ENCODE data around the gene NSF.
"Not testable (repeated sequence)": the region's sequence is repeated elsewhere in the genome, so short reads cannot be mapped to it uniquely, and the experiment has no call there.

- TF ChIP-seq CTCF (IDR thresholded peaks at IDR 0.05; ENCODE audit: extremely low read depth in 1 of 2, insufficient read depth in 1 of 2, low read depth in 1 of 2, low read length in 2 of 2); JUN (IDR thresholded peaks at IDR 0.05; ENCODE audit: borderline replicate concordance, insufficient read depth, insufficient read length, low read depth); MYC (IDR thresholded peaks at IDR 0.05; ENCODE audit: low read depth, low read length); FOS (IDR thresholded peaks at IDR 0.05; ENCODE audit: borderline replicate concordance, insufficient read depth, low read length); POLR2A (IDR thresholded peaks at IDR 0.05; ENCODE audit: low read depth, low read length); EZH2 (IDR thresholded peaks at IDR 0.05; ENCODE audit: borderline replicate concordance, low read depth, low read length, severe bottlenecking); POLR2AphosphoS5 (IDR thresholded peaks at IDR 0.05; ENCODE audit: insufficient read depth, low read depth, low read length); MAX (IDR thresholded peaks at IDR 0.05; ENCODE audit: insufficient read depth, insufficient read length): not testable (repeated sequence)
Measured at GRCh38 chr17:46628753-46629436, 38.4 kb downstream of the NSF start.
